ENCODE results near the gene CYP4F12.
"Not testable (repeated sequence)": the region's sequence is repeated elsewhere in the genome, so short reads cannot be mapped to it uniquely, and the experiment has no call there.

The CYP4F12 gene

GRCh38 chr19:15671237-15671821 is 1.6 kb upstream of the CYP4F12 start:
- no peak for TF ChIP-seq CTCF (IDR thresholded peaks at IDR 0.05; ENCODE audit: extremely low read depth, missing control alignments)
- no peak for DNase-seq (ENCODE audit: low spot score)

GRCh38 chr19:15671891-15672579 is 852 bp upstream of the CYP4F12 start:
- no peak for DNase-seq (ENCODE audit: low spot score)
- TF ChIP-seq CTCF (IDR thresholded peaks at IDR 0.05; ENCODE audit: extremely low read depth, missing control alignments): no peak

- DNase-seq (ENCODE audit: low spot score): no peak
- no peak for TF ChIP-seq CTCF (IDR thresholded peaks at IDR 0.05; ENCODE audit: extremely low read depth, missing control alignments)
These were observed 328 bp downstream of the CYP4F12 start for GRCh38 chr19:15673176-15673654.

GRCh38 chr19:15675560-15675959 is 2.7 kb downstream of the CYP4F12 start:
- no peak for TF ChIP-seq CTCF (IDR thresholded peaks at IDR 0.05; ENCODE audit: extremely low read depth, missing control alignments)
- DNase-seq (ENCODE audit: low spot score): no peak

- DNase-seq (ENCODE audit: low spot score): no peak
These were observed 6.2 kb downstream of the CYP4F12 start for GRCh38 chr19:15679089-15679488.

GRCh38 chr19:15679865-15680264 is 7.0 kb downstream of the CYP4F12 start:
- DNase-seq (ENCODE audit: low spot score): not testable (repeated sequence)

More at GRCh38 chr19:15679089-15679488, 6.2 kb downstream of the CYP4F12 start:
- no peak for TF ChIP-seq CTCF (IDR thresholded peaks at IDR 0.05; ENCODE audit: extremely low read depth, missing control alignments)

- no peak for TF ChIP-seq CTCF (IDR thresholded peaks at IDR 0.05; ENCODE audit: extremely low read depth, missing control alignments)
- DNase-seq (ENCODE audit: low spot score): no peak
These were observed 7.8 kb downstream of the CYP4F12 start for GRCh38 chr19:15680478-15681322.

Measured in GM20000 (cell line).